Panc1 (cell line): Measurements from ENCODE around the gene TTC34. TPM values are rescaled to one million over a fixed set of nuclear protein-coding genes. Genes with fewer than 3 reads are reported as not detected.

ENCODE experiments used
- ATAC-seq: fragments of 200-7000 bp; cut with Tn5 transposase; 2 replicates; pipeline ENCODE4 v1.9.1; 2020; ENCODE audit warnings: mild to moderate bottlenecking, moderate library complexity
- BruUV-seq: library from RNA; stranded (reverse); fragments of 400-500 nt; replicated peaks from 2 replicates; lab custom pipeline; 2021; lab: Mats Ljungman, UMichigan
- CTCF ChIA-PET: fragments of 300-600 bp; sonication (Branson Sonifier 250); formaldehyde crosslinking; loops from one replicate; lab custom pipeline; 2022; ENCODE audit warnings: antibody characterized with exemption; lab: Charles Lee
- POLR2A ChIA-PET: fragments of 300-600 bp; sonication (Branson Sonifier 250); formaldehyde crosslinking; loops from one replicate; lab custom pipeline; 2022; ENCODE audit warnings: antibody characterized with exemption; lab: Charles Lee
- DNase-seq: peaks from one replicate; pipeline ENCODE4 v3.0.0-alpha.2; 2010; ENCODE audit warnings: low read depth, low spot score
- H3K27ac ChIP-seq: 2 replicates; pipeline ENCODE4 v1.5.1; 2011; ENCODE audit warnings: mild to moderate bottlenecking, low read length, inconsistent platforms
- H3K27me3 ChIP-seq: fragments of 200-500 bp; sonication (Bioruptor generic); 2 replicates; pipeline ENCODE4 v1.6.0; 2014; ENCODE audit warnings: low read length, inconsistent platforms; ENCODE audit not compliant: control insufficient read depth, insufficient read depth
- H3K36me3 ChIP-seq: fragments of 200-500 bp; sonication (Bioruptor generic); 2 replicates; pipeline ENCODE4 v1.5.1; 2014; ENCODE audit warnings: inconsistent platforms, mild to moderate bottlenecking, low read length, moderate library complexity; ENCODE audit not compliant: control insufficient read depth, insufficient read depth
- H3K4me1 ChIP-seq: 2 replicates; pipeline ENCODE4 v1.5.1; 2011; ENCODE audit warnings: inconsistent platforms, mild to moderate bottlenecking, low read length, moderate library complexity; ENCODE audit not compliant: control insufficient read depth, insufficient read depth
- H3K4me3 ChIP-seq, 2 experiments: 2 replicates each; pipeline ENCODE4 v1.5.1; 2011 to 2012; ENCODE audit warnings: low read depth in 2 of 2, low read length in 2 of 2, mild to moderate bottlenecking in 2 of 2, inconsistent platforms in 1 of 2, moderate library complexity in 1 of 2
- H3K9me3 ChIP-seq: fragments of 200-500 bp; sonication (Bioruptor generic); 2 replicates; pipeline ENCODE4 v1.5.1; 2014; ENCODE audit warnings: low read depth, mild to moderate bottlenecking, inconsistent platforms, low read length, moderate library complexity; ENCODE audit not compliant: control insufficient read depth, insufficient read depth
- CTCF ChIP-seq: fragments of 450-650 bp; IDR thresholded peaks from 2 replicates; pipeline ENCODE4 v1.5.1; 2017; ENCODE audit warnings: mild to moderate bottlenecking
- POLR2AphosphoS5 ChIP-seq: IDR thresholded peaks from 2 replicates; pipeline ENCODE4 v1.6.1; 2012; ENCODE audit warnings: mild to moderate bottlenecking, low read depth, low read length, moderate library complexity
- REST ChIP-seq, 2 experiments: IDR thresholded peaks; 2 replicates each; pipeline ENCODE4 v1.6.1; 2011 to 2012; ENCODE audit warnings: low read depth in 2 of 2, control low read depth in 1 of 2, low read length in 1 of 2, mild to moderate bottlenecking in 1 of 2, moderate library complexity in 1 of 2; ENCODE audit not compliant: insufficient read depth in 1 of 2
- SIN3A ChIP-seq: IDR thresholded peaks from 2 replicates; pipeline ENCODE4 v1.6.1; 2012; ENCODE audit warnings: low read depth, mild to moderate bottlenecking, low read length, moderate library complexity, borderline replicate concordance; ENCODE audit not compliant: insufficient read depth
- TCF7L2 ChIP-seq: IDR thresholded peaks from 2 replicates; pipeline ENCODE4 v1.6.1; 2011; ENCODE audit warnings: mild to moderate bottlenecking, low read depth, low read length, inconsistent platforms
- in situ Hi-C: cut with HindIII; loops from 2 replicates; pipeline ENCODE4 v1.10.0; 2016; ENCODE audit warnings: low sequenced_read_pairs, low pct_unique_long_range_greater_than_20kb
- intact Hi-C: fragments of 100-400 bp; cut with micrococcal nuclease; formaldehyde crosslinking; loops from one replicate; pipeline ENCODE4 v1.10.0; 2022; ENCODE audit not compliant: unreplicated experiment
- total RNA-seq: library from RNA; stranded (reverse); gene quantifications from one replicate; pipeline ENCODE4 v1.2.1, GENCODE V29; 2021; ENCODE audit not compliant: unreplicated experiment

Gene TTC34
- total RNA-seq, 1 experiment from 2014 or later = 1.5 TPM

GRCh38 chr1:2625311-2625710 lies 176.2 kb downstream of the TTC34 start:
- Histone ChIP-seq H3K9me3 (no peaks in the 10 kb centered on the region), H3K4me3 (no peak overlapping the region), H3K27ac (no peak overlapping the region), H3K4me1 (peaks cover 4% of the 10 kb centered on the region; the same call in 1 of the 2 replicates), H3K27me3 (peaks cover 20% of the 10 kb centered on the region), H3K36me3 (no peaks in the 10 kb centered on the region)
- no peak for ATAC-seq
- intact Hi-C loops (no loop called here), in situ Hi-C loops (no loop called here)
- TF ChIP-seq TCF7L2 (no peak), REST (IDR thresholded peaks at IDR 0.05; ENCODE audit: insufficient read depth in 1 of 2, low read depth in 2 of 2, low read length in 1 of 2) (no peak), POLR2AphosphoS5 (no peak), SIN3A (no peak), CTCF (no peak)
- ChIA-PET POLR2A (no interaction called here), CTCF (no interaction called here)
- DNase-seq = no peak
- no TSS peak for BruUV-seq

GRCh38 chr1:2624735-2625300 lies 176.7 kb downstream of the TTC34 start:
- H3K27me3 ChIP-seq = peaks cover 22% of the 10 kb centered on the region
- no peak for DNase-seq
- no peak overlapping the region for H3K4me3 ChIP-seq
- no peaks in the 10 kb centered on the region for H3K36me3 ChIP-seq
- intact Hi-C loops = no loop called here
- CTCF ChIA-PET = no interaction called here
- no peak for ATAC-seq
- H3K4me1 ChIP-seq = peaks cover 4% of the 10 kb centered on the region; the same call in 1 of the 2 replicates
- H3K27ac ChIP-seq = no peak overlapping the region
- POLR2A ChIA-PET = no interaction called here
- BruUV-seq = no TSS peak
- in situ Hi-C loops = no loop called here
- no peaks in the 10 kb centered on the region for H3K9me3 ChIP-seq
- no peak for TF ChIP-seq SIN3A
- no peak for TF ChIP-seq CTCF
- TF ChIP-seq REST (IDR thresholded peaks at IDR 0.05; ENCODE audit: insufficient read depth in 1 of 2, low read depth in 2 of 2, low read length in 1 of 2) = no peak
